GM12878 (cell line): Measurements from ENCODE around the gene VPS54. TPM values are rescaled to one million over a fixed set of nuclear protein-coding genes. Genes with fewer than 3 reads are reported as not detected.

Source experiments
- ATAC-seq: fragments of 200-7000 bp; cut with Tn5 transposase; 3 replicates; pipeline ENCODE4 v1.9.1; 2020; ENCODE audit warnings: mild to moderate bottlenecking, moderate library complexity
- BruUV-seq: library from RNA; stranded (reverse); fragments of 400-500 nt; replicated peaks from 2 replicates; lab custom pipeline; 2021; lab: Mats Ljungman, UMichigan
- CTCF ChIA-PET: fragments of 300-600 bp; sonication (Branson Sonifier 250); formaldehyde crosslinking; extraction: SDS; loops from one replicate; lab custom pipeline; 2021; ENCODE audit warnings: inconsistent platforms; lab: Yijun Ruan, JAX
- POLR2A ChIA-PET: fragments of 350-600 bp; formaldehyde crosslinking; extraction: SDS; loops from one replicate; lab custom pipeline; 2021; ENCODE audit warnings: inconsistent platforms; lab: Charles Lee
- RAD21 ChIA-PET: fragments of 300-600 bp; sonication (Branson Sonifier 250); formaldehyde crosslinking; loops from one replicate; lab custom pipeline; 2023; ENCODE audit warnings: antibody characterized with exemption; ENCODE audit not compliant: unreplicated experiment; lab: Charles Lee
- SMC1A ChIA-PET: fragments of 300-600 bp; sonication (Branson Sonifier 250); formaldehyde crosslinking; loops from one replicate; lab custom pipeline; 2023; ENCODE audit not compliant: unreplicated experiment, uncharacterized antibody; lab: Charles Lee
- DNase-seq: peaks from one replicate; pipeline ENCODE4 v3.0.0-alpha.2; 2011; ENCODE audit warnings: low read depth, low spot score
- FAIRE-seq: peaks from 3 replicates; lab custom pipeline; 2011; peaks lifted over from hg19 to GRCh38; lab: Jason Lieb, UNC
- H2AFZ ChIP-seq: 2 replicates; pipeline ENCODE4 v1.6.0; 2011; ENCODE audit warnings: low read depth, low read length, control low read depth; ENCODE audit not compliant: control insufficient read depth
- H3K27ac ChIP-seq: 2 replicates; pipeline ENCODE4 v1.5.1; 2011; ENCODE audit warnings: control low read depth; ENCODE audit not compliant: control insufficient read depth, insufficient read depth
- H3K27me3 ChIP-seq, 2 experiments: replicated peaks in 1 of 2; 2 replicates each; pipeline versions ENCODE4 v1.6.0 to v1.6.1; 2011; ENCODE audit warnings: low read length in 1 of 2; ENCODE audit not compliant: control insufficient read depth in 2 of 2, insufficient read depth in 2 of 2
- H3K36me3 ChIP-seq, 2 experiments: 2 replicates each; pipeline ENCODE4 v1.5.1; 2011; ENCODE audit warnings: low read length in 1 of 2; ENCODE audit not compliant: control insufficient read depth in 2 of 2, insufficient read depth in 2 of 2
- H3K4me1 ChIP-seq: 2 replicates; pipeline ENCODE4 v1.6.1; 2011; ENCODE audit warnings: mild to moderate bottlenecking, low read length, moderate library complexity, mixed read lengths; ENCODE audit not compliant: control insufficient read depth, insufficient read depth
- H3K4me2 ChIP-seq: 2 replicates; pipeline ENCODE4 v1.6.0; 2011; ENCODE audit warnings: control low read depth; ENCODE audit not compliant: control insufficient read depth, insufficient read depth
- H3K4me3 ChIP-seq: fragments of 200-600 bp; sonication (generic); 2 replicates; pipeline ENCODE4 v1.5.1; 2016
- H3K79me2 ChIP-seq: 2 replicates; pipeline ENCODE4 v1.6.0; 2011; ENCODE audit warnings: low read length; ENCODE audit not compliant: control insufficient read depth, insufficient read depth
- H3K9ac ChIP-seq: 2 replicates; pipeline ENCODE4 v1.8.0; 2011; ENCODE audit warnings: low read length, control low read depth, mixed read lengths; ENCODE audit not compliant: control insufficient read depth, insufficient read depth
- H3K9me3 ChIP-seq: replicated peaks from 3 replicates; pipeline ENCODE4 v1.5.1; 2011; ENCODE audit warnings: mild to moderate bottlenecking, low read length; ENCODE audit not compliant: control insufficient read depth, insufficient read depth
- H4K20me1 ChIP-seq: 2 replicates; pipeline ENCODE4 v1.6.0; 2011; ENCODE audit not compliant: control insufficient read depth, insufficient read depth
- CHD4 ChIP-seq: fragments of 200-600 bp; sonication (generic); IDR thresholded peaks from 2 replicates; pipeline ENCODE4 v1.6.1; 2016; ENCODE audit warnings: mild to moderate bottlenecking
- ESRRA ChIP-seq: IDR thresholded peaks from 2 replicates; pipeline ENCODE4 v1.6.1; 2012; ENCODE audit warnings: mild to moderate bottlenecking, low read length, improper control_type of control experiment
- HDAC6 ChIP-seq: fragments of 200-600 bp; sonication (generic); IDR thresholded peaks from one replicate; pipeline ENCODE4 v1.8.0; 2017; ENCODE audit warnings: antibody characterized with exemption; ENCODE audit not compliant: unreplicated experiment
- MEF2B ChIP-seq: fragments of 450-650 bp; IDR thresholded peaks from 2 replicates; pipeline ENCODE4 v1.6.1; 2018; ENCODE audit warnings: mild to moderate bottlenecking, moderate library complexity; ENCODE audit not compliant: partially characterized antibody, poor library complexity, severe bottlenecking
- MTA2 ChIP-seq: fragments of 450-650 bp; IDR thresholded peaks from 2 replicates; pipeline ENCODE4 v1.6.1; 2016; ENCODE audit warnings: low read depth, mild to moderate bottlenecking, moderate library complexity
- MYC ChIP-seq: IDR thresholded peaks from 2 replicates; pipeline ENCODE4 v1.6.1; 2011; ENCODE audit warnings: mild to moderate bottlenecking, low read length, moderate library complexity, inconsistent platforms; ENCODE audit not compliant: insufficient read depth, insufficient replicate concordance, insufficient read length, severe bottlenecking
- NFXL1 ChIP-seq: fragments of 450-650 bp; IDR thresholded peaks from 2 replicates; pipeline ENCODE4 v1.6.1; 2017; ENCODE audit warnings: antibody characterized with exemption, mild to moderate bottlenecking, borderline replicate concordance
- YBX1 ChIP-seq: fragments of 450-650 bp; IDR thresholded peaks from 2 replicates; pipeline ENCODE4 v1.6.1; 2016; ENCODE audit warnings: antibody characterized with exemption
- in situ Hi-C: fragments of 300-500 bp; cut with MboI; formaldehyde crosslinking; loops from 9 replicates; pipeline ENCODE4 v1.14.3; 2018; ENCODE audit warnings: mixed read lengths
- intact Hi-C: fragments of 100-400 bp; cut with micrococcal nuclease; formaldehyde crosslinking; loops from one replicate; pipeline ENCODE4 v1.14.2; 2022; ENCODE audit not compliant: unreplicated experiment
- polyA plus RNA-seq, 11 experiments: library from polyadenylated mRNA; depleted of rRNA in 4 of 11; unstranded in 6 of 11; stranded (reverse) in 5 of 11; fragments of >200 nt; fragmentation: Nextera tagmentation in 4 of 11; fragmentation: Illumina TruSeq in 1 of 11; extraction: Ambion mirVana in 4 of 11; extraction: Trizol in 1 of 11; gene quantifications; 1 replicate in 1 of 11; 2 replicates in 10 of 11; pipeline versions ENCODE4 v1.2.1 to v1.2.3, GENCODE V29; 2011 to 2016; ENCODE audit warnings: inconsistent platforms in 2 of 11, missing spikeins in 2 of 11, low read depth in 1 of 11
- total RNA-seq, 4 experiments: library from RNA; depleted of rRNA in 3 of 4; stranded (reverse); fragments of >200 nt in 3 of 4; fragmentation: Illumina TruSeq in 1 of 4; extraction: Trizol in 1 of 4; gene quantifications; 2 replicates each; pipeline versions ENCODE4 v1.2.1 to v1.2.3, GENCODE V29; 2013 to 2021
- TF ChIP-seq, protein P1 (sequence below): fragments of 450-650 bp; IDR thresholded peaks from 2 replicates; pipeline ENCODE4 v1.6.1; 2016; ENCODE audit warnings: mild to moderate bottlenecking

Gene VPS54
- total and polyA plus RNA-seq, 10 of the 15 experiments (the other 5 are each of a cell fraction or from before 2014, with no cell fraction given): 1.6 to 16.2 (median 9.3) TPM

DNA sequence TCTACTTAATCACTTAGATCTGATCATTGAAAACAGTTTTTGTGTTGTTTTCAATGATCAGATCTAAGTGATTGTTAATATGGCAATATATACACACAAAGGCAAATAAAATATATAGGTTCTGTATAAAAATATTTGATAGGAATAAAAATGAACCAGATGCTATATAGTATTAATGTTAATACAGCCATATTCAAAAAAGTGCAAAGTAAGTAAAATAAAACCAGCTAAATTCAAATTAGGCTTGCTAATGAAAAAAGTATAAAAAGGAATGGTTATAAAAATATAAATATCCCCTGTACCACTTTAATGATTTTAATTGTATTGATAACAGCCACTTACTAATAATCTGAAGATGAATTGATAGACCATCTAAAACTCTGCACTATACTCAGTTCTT, 38.4 kb downstream of the VPS54 start:
- ChIA-PET RAD21 (no interaction called here), POLR2A (no interaction called here), CTCF (interaction anchor here (0.8 kb wide), 1 partner anchor 121 kb away, joined by 4 read pairs; no protein-coding TSS in a partner anchor), SMC1A (no interaction called here)
- Histone ChIP-seq H3K9me3 (no peaks in the 10 kb centered on the region; the same call in 2 of the 3 replicates), H3K36me3 (peaks cover 0 to 3% of the 10 kb centered on the region in 2 experiments; a peak in 2 of 4 replicates), H3K4me2 (no peak overlapping the region), H2AFZ (no peak overlapping the region), H3K4me1 (peaks cover 9% of the 10 kb centered on the region; the same call in 1 of the 2 replicates), H3K27me3 (no peaks in the 10 kb centered on the region), H3K4me3 (no peak overlapping the region), H3K27ac (no peak overlapping the region), H3K79me2 (no peaks in the 10 kb centered on the region), H4K20me1 (no peaks in the 10 kb centered on the region), H3K9ac (no peak overlapping the region)
- no TSS peak for BruUV-seq
- FAIRE-seq (no peak), DNase-seq (no peak), ATAC-seq (no peak)
- intact Hi-C loops: no loop called here
- no peak for TF ChIP-seq CHD4
- no peak for TF ChIP-seq MTA2
- TF ChIP-seq MEF2B: no peak
- TF ChIP-seq, protein P1, sequence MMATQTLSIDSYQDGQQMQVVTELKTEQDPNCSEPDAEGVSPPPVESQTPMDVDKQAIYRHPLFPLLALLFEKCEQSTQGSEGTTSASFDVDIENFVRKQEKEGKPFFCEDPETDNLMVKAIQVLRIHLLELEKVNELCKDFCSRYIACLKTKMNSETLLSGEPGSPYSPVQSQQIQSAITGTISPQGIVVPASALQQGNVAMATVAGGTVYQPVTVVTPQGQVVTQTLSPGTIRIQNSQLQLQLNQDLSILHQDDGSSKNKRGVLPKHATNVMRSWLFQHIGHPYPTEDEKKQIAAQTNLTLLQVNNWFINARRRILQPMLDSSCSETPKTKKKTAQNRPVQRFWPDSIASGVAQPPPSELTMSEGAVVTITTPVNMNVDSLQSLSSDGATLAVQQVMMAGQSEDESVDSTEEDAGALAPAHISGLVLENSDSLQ: no peak
- no peak for TF ChIP-seq YBX1
- TF ChIP-seq NFXL1: no peak
- no peak for TF ChIP-seq ESRRA
- TF ChIP-seq MYC: no peak
- TF ChIP-seq HDAC6: no peak
- in situ Hi-C loops: no loop called here
